ENCODE results near the gene YOD1.

- TF ChIP-seq CTCF (IDR thresholded peaks at IDR 0.05; ENCODE audit: low read depth, low read length) (no peak), POLR2A (IDR thresholded peaks at IDR 0.05; ENCODE audit: extremely low read depth, insufficient read length) (no peak)
Measured at GRCh38 chr1:207039380-207040180, 11.4 kb downstream of the YOD1 start.

Measured in NB4 (cell line).